Measurements from ENCODE around the gene RTCB. TPM values are rescaled to one million over a fixed set of nuclear protein-coding genes. Genes with fewer than 3 reads are reported as not detected.

RTCB gene
- total RNA-seq, 2 experiments from 2014 or later, result 77.9 to 82.7 TPM

DNA sequence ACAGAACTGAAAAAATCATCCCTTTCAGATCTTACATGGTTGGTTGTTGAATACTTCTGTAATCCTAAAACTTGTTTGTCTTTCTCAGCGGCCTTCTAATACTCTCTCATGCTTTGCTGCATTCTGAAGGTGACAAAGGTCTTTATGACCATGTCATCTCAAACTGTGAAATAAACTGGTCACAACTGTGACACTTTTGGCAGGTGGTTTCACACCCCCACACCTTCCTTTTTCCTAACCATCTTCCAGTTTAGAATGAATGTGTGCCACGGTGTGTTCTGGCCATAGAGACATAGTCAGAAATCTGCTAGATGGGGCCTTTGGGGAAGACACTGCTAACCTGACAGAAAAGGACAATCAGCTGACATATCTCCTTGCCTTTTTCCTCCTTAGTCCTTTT lies 69.1 kb downstream of the RTCB start:
- POLR2A ChIA-PET, result no interaction called here
- TF ChIP-seq, protein P1, sequence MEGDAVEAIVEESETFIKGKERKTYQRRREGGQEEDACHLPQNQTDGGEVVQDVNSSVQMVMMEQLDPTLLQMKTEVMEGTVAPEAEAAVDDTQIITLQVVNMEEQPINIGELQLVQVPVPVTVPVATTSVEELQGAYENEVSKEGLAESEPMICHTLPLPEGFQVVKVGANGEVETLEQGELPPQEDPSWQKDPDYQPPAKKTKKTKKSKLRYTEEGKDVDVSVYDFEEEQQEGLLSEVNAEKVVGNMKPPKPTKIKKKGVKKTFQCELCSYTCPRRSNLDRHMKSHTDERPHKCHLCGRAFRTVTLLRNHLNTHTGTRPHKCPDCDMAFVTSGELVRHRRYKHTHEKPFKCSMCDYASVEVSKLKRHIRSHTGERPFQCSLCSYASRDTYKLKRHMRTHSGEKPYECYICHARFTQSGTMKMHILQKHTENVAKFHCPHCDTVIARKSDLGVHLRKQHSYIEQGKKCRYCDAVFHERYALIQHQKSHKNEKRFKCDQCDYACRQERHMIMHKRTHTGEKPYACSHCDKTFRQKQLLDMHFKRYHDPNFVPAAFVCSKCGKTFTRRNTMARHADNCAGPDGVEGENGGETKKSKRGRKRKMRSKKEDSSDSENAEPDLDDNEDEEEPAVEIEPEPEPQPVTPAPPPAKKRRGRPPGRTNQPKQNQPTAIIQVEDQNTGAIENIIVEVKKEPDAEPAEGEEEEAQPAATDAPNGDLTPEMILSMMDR (IDR thresholded peaks at IDR 0.05), result no peak
- peaks cover 12% of the 10 kb centered on the region for H3K4me1 Mint-ChIP-seq (ENCODE audit: low read depth)

DNA sequence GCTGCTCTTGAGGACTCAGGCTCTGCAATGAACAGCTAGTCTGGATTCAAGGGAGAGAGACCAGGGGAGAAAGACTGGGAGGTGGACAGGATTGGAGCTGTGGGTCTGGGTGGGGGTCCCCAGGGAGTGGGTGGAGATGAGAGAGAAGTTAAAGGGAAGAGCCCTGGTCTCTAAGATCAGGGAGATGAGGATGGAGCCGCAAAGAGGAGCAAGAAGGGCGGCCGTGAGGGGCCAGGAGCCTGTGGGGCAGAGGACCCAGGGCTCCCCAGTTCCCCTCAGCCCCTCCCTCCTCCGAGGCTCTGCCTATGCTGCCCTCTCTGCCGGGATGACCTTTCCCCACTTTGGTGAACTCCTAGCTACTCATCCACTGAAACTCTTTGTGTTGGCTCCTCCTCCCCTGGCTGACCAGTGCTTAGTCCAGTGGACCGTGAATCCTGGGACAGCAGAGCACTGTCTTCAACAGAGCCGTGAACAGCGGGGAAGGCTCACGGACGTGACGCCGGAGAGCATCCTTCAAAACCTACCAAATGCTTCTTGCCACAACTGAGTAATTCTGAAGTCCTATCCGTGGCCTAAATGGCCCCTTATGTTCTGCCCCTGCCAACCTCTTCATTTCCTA lies 70.8 kb downstream of the RTCB start:
- ChIA-PET POLR2A (no interaction called here), CTCF (no interaction called here)
- TF ChIP-seq, protein P1 (IDR thresholded peaks at IDR 0.05), result no peak
- Mint-ChIP-seq H3K27ac (no peak overlapping the region), H3K4me3 (no peak overlapping the region), H3K36me3 (ENCODE audit: low read depth) (no peaks in the 10 kb centered on the region), H3K9me3 (no peaks in the 10 kb centered on the region), H3K27me3 (peaks cover 32% of the 10 kb centered on the region), H3K4me1 (ENCODE audit: low read depth) (peaks cover 12% of the 10 kb centered on the region)
- intact Hi-C loops (cut with micrococcal nuclease), result no loop called here
- ATAC-seq (no peak), DNase-seq (no peak)

More for the DNA sequence above, 69.1 kb downstream of the RTCB start:
- Mint-ChIP-seq H3K27ac (no peak overlapping the region), H3K9me3 (no peaks in the 10 kb centered on the region), H3K36me3 (ENCODE audit: low read depth) (no peaks in the 10 kb centered on the region), H3K27me3 (peaks cover 33% of the 10 kb centered on the region), H3K4me3 (no peak overlapping the region)
- DNase-seq, result peak; percentile 7
- ATAC-seq, result peak; percentile 55
- intact Hi-C loops (cut with micrococcal nuclease), result no loop called here
- CTCF ChIA-PET, result no interaction called here

DNA sequence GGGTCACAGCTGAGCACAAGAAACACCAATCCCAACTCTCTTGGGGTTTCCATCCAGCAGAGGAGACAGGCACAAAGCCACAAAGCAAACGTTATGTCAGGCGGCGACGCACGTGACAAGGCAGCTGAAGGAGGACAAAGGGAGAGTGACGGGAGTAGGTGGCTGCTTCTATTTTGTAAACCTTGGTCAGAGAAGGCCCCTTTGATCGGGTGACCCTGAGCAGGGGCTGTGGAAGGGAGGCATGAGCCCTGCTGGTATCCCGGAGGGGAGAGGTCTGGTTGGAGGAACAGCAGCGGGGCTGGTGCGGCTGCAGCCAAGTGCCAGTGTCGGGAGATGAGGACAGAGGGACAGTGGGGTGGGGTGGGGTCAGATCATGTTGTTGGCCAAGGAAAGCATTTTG lies 71.6 kb downstream of the RTCB start:
- H3K27ac Mint-ChIP-seq, result no peak overlapping the region
- CTCF ChIA-PET, result no interaction called here
- ATAC-seq (no peak), DNase-seq (no peak)
- H3K4me1 Mint-ChIP-seq (ENCODE audit: low read depth), result peaks cover 12% of the 10 kb centered on the region
- no peaks in the 10 kb centered on the region for H3K36me3 Mint-ChIP-seq (ENCODE audit: low read depth)
- H3K4me3 Mint-ChIP-seq, result no peak overlapping the region
- peaks cover 28% of the 10 kb centered on the region for H3K27me3 Mint-ChIP-seq
- POLR2A ChIA-PET, result no interaction called here
- intact Hi-C loops (cut with micrococcal nuclease), result no loop called here
- TF ChIP-seq, protein P1 (IDR thresholded peaks at IDR 0.05), result no peak
- H3K9me3 Mint-ChIP-seq, result no peaks in the 10 kb centered on the region

DNA sequence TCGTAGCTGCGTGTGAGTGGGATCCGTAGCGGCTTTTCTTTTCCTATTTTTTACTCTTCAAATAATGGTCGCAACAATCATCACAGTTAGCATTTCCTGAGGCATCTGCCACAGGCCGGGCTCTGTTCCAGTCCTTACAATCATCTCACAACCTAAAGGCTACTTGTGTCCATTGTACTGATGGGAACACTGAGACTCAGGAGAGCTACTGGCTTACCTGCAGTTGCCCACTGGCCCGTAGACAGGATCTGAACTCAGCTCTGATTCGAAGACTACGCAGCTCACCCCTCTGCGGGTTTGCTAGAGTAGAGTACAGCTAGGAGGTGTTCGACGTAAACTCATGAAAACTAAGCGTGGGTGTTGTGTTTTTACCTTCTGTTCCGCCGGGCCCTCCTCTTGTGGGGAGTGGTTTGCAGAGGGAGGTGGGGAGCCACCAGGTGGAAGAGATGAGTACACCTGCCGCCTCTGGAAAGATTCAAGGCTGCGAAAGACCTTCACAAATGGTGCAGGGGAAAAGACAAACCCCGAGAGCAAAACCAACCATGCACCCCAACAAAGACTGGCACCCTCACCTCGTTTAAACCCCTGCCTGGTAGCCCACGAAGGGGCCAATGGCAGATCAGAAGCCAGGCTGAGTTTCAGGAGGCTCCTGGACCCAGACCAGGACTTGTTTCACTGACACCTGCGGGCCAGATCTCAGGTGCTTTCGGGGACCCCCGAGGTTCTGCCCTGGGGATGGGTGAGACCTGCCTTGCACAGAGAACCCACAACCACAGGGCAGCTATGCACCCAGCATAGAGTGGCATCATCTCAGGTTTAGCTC lies 72.6 kb downstream of the RTCB start:
- no peak for DNase-seq
- peaks cover 12% of the 10 kb centered on the region for H3K4me1 Mint-ChIP-seq (ENCODE audit: low read depth)
- ATAC-seq, result no peak
- ChIA-PET POLR2A (no interaction called here), CTCF (no interaction called here)
- intact Hi-C loops (cut with micrococcal nuclease), result no loop called here
- no peaks in the 10 kb centered on the region for H3K36me3 Mint-ChIP-seq (ENCODE audit: low read depth)
- H3K27me3 Mint-ChIP-seq, result peaks cover 28% of the 10 kb centered on the region
- no peak overlapping the region for H3K4me3 Mint-ChIP-seq
- no peak overlapping the region for H3K27ac Mint-ChIP-seq
- no peaks in the 10 kb centered on the region for H3K9me3 Mint-ChIP-seq
- TF ChIP-seq, protein P1 (IDR thresholded peaks at IDR 0.05), result no peak

DNA sequence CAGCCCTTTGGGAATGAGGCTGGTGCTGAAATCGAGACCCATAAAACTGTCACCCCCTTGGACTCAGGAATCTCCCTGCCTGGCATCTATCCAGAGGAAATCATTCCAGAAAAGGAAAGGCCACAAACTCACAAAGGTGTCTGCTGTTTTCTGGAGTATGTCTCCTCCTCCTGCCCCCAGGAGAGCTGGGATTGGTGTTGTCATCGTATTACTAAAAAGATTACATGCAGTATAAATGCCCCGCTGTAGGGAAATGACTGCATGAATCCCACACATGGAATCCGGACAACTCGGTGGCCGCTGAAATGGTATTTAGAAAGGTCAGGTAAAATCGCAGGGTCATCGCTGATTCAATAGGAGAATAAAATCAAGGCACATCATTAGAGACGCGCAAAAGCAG lies 73.3 kb downstream of the RTCB start:
- TF ChIP-seq, protein P1 (IDR thresholded peaks at IDR 0.05), result no peak

More for the DNA sequence above, 73.3 kb downstream of the RTCB start:
- DNase-seq, result no peak
- Mint-ChIP-seq H3K4me3 (no peak overlapping the region), H3K27me3 (peaks cover 28% of the 10 kb centered on the region), H3K27ac (no peak overlapping the region), H3K4me1 (ENCODE audit: low read depth) (peaks cover 7% of the 10 kb centered on the region), H3K9me3 (no peaks in the 10 kb centered on the region), H3K36me3 (ENCODE audit: low read depth) (no peaks in the 10 kb centered on the region)
- ChIA-PET CTCF (no interaction called here), POLR2A (no interaction called here)
- no peak for ATAC-seq
- intact Hi-C loops (cut with micrococcal nuclease), result no loop called here

Measured in activated CD8-positive, alpha-beta T cell treated with anti-CD3 and anti-CD28 coated beads for 36 hours (primary cell).